ENCODE measurements around the gene EFNA1.

Gene EFNA1

GRCh38 chr1:155181371-155182051 lies 53.8 kb downstream of the EFNA1 start:
- no peak overlapping the region for H3K4me3 ChIP-seq (ENCODE audit: low read length, poor library complexity, severe bottlenecking)
- no peak overlapping the region for H3K4me2 ChIP-seq (ENCODE audit: low read depth, low read length, poor library complexity, severe bottlenecking)
- H3F3A ChIP-seq (ENCODE audit: low read depth), result no peaks in the 10 kb centered on the region
- no peaks in the 10 kb centered on the region for H3K36me3 ChIP-seq (ENCODE audit: insufficient read depth, low read length)
- no peaks in the 10 kb centered on the region for H3K79me2 ChIP-seq (ENCODE audit: insufficient read depth, low read length)
- TF ChIP-seq CTCF (conservative IDR thresholded peaks at IDR 0.05; ENCODE audit: low read length) (no peak), EZH2phosphoT487 (IDR thresholded peaks at IDR 0.05; ENCODE audit: borderline replicate concordance) (no peak)
- no peak overlapping the region for H3K9ac ChIP-seq (ENCODE audit: low read depth, low read length, poor library complexity, severe bottlenecking)
- H3K9me3 ChIP-seq (ENCODE audit: insufficient read depth, low read depth, low read length), result no peaks in the 10 kb centered on the region
- no peaks in the 10 kb centered on the region for H4K20me1 ChIP-seq (ENCODE audit: insufficient read depth, low read length, poor library complexity, severe bottlenecking)
- H3K9me2 ChIP-seq (replicated peaks; ENCODE audit: low read depth, low read length), result no peaks in the 10 kb centered on the region
- H2AFZ ChIP-seq (ENCODE audit: low read length), result no peak overlapping the region
- peaks cover 5% of the 10 kb centered on the region for H3K4me1 ChIP-seq (ENCODE audit: insufficient read depth, low read length, poor library complexity, severe bottlenecking)
- H3K27me3 ChIP-seq (ENCODE audit: insufficient read depth, low read length, poor library complexity, severe bottlenecking), result no peaks in the 10 kb centered on the region

- Histone ChIP-seq H3K9me3 (ENCODE audit: insufficient read depth, low read depth, low read length) (no peaks in the 10 kb centered on the region), H3K9ac (ENCODE audit: low read depth, low read length, poor library complexity, severe bottlenecking) (no peak overlapping the region), H3K79me2 (ENCODE audit: insufficient read depth, low read length) (no peaks in the 10 kb centered on the region), H4K20me1 (ENCODE audit: insufficient read depth, low read length, poor library complexity, severe bottlenecking) (no peaks in the 10 kb centered on the region), H3K4me1 (ENCODE audit: insufficient read depth, low read length, poor library complexity, severe bottlenecking) (peaks cover under 1% of the 10 kb centered on the region), H3K36me3 (ENCODE audit: insufficient read depth, low read length) (no peaks in the 10 kb centered on the region), H3K4me3 (ENCODE audit: low read length, poor library complexity, severe bottlenecking) (no peak overlapping the region), H3K4me2 (ENCODE audit: low read depth, low read length, poor library complexity, severe bottlenecking) (no peak overlapping the region), H3K9me2 (replicated peaks; ENCODE audit: low read depth, low read length) (no peaks in the 10 kb centered on the region), H2AFZ (ENCODE audit: low read length) (no peak overlapping the region), H3K27me3 (ENCODE audit: insufficient read depth, low read length, poor library complexity, severe bottlenecking) (no peaks in the 10 kb centered on the region), H3F3A (ENCODE audit: low read depth) (no peaks in the 10 kb centered on the region)
- TF ChIP-seq EZH2phosphoT487 (IDR thresholded peaks at IDR 0.05; ENCODE audit: borderline replicate concordance), result no peak
- no peak for TF ChIP-seq CTCF (conservative IDR thresholded peaks at IDR 0.05; ENCODE audit: low read length)
Measured at GRCh38 chr1:155182052-155182550, 54.4 kb downstream of the EFNA1 start.

GRCh38 chr1:155183775-155184221 lies 56.1 kb downstream of the EFNA1 start:
- Histone ChIP-seq H3K9me2 (replicated peaks; ENCODE audit: low read depth, low read length) (no peaks in the 10 kb centered on the region), H3K4me1 (ENCODE audit: insufficient read depth, low read length, poor library complexity, severe bottlenecking) (no peaks in the 10 kb centered on the region), H3F3A (ENCODE audit: low read depth) (no peaks in the 10 kb centered on the region), H3K79me2 (ENCODE audit: insufficient read depth, low read length) (no peaks in the 10 kb centered on the region), H3K9ac (ENCODE audit: low read depth, low read length, poor library complexity, severe bottlenecking) (no peak overlapping the region), H3K4me3 (ENCODE audit: low read length, poor library complexity, severe bottlenecking) (no peak overlapping the region), H3K27me3 (ENCODE audit: insufficient read depth, low read length, poor library complexity, severe bottlenecking) (no peaks in the 10 kb centered on the region), H3K36me3 (ENCODE audit: insufficient read depth, low read length) (no peaks in the 10 kb centered on the region), H3K4me2 (ENCODE audit: low read depth, low read length, poor library complexity, severe bottlenecking) (no peak overlapping the region), H3K9me3 (ENCODE audit: insufficient read depth, low read depth, low read length) (no peaks in the 10 kb centered on the region), H4K20me1 (ENCODE audit: insufficient read depth, low read length, poor library complexity, severe bottlenecking) (no peaks in the 10 kb centered on the region), H2AFZ (ENCODE audit: low read length) (no peak overlapping the region)
- TF ChIP-seq CTCF (conservative IDR thresholded peaks at IDR 0.05; ENCODE audit: low read length) (no peak), EZH2phosphoT487 (IDR thresholded peaks at IDR 0.05; ENCODE audit: borderline replicate concordance) (no peak)
